Central memory CD8-positive, alpha-beta T cell (primary cell): ENCODE data around the gene NUCKS1.
A peak's percentile ranks its signal among the peaks of the same experiment; 100 is the strongest.

Source experiments
- ATAC-seq: fragments of 150-1000 bp; cut with Tn5 transposase; replicated peaks from 2 replicates; pipeline ENCODE4 v1.10.0; 2022; ENCODE audit warnings: mild to moderate bottlenecking, moderate FRiP score, moderate number of reproducible peaks; ENCODE audit not compliant: poor library complexity, severe bottlenecking; ENCODE audit errors: extremely low read depth
- DNase-seq, 2 donors: peaks; one replicate each; pipeline ENCODE4 v3.0.0; 2021; ENCODE audit warnings: low spot score in 2 of 2
- H3K27ac Mint-ChIP-seq: one replicate; pipeline ENCODE4 v1.8.0; 2022; ENCODE audit warnings: low read depth, mild to moderate bottlenecking, moderate library complexity, mixed read lengths
- H3K27me3 Mint-ChIP-seq: one replicate; pipeline ENCODE4 v1.8.0; 2022; ENCODE audit warnings: mixed read lengths
- H3K36me3 Mint-ChIP-seq: one replicate; pipeline ENCODE4 v1.8.0; 2022; ENCODE audit warnings: mild to moderate bottlenecking, moderate library complexity, mixed read lengths; ENCODE audit not compliant: insufficient read depth
- H3K4me1 Mint-ChIP-seq: one replicate; pipeline ENCODE4 v1.8.0; 2022; ENCODE audit warnings: mixed read lengths
- H3K4me3 Mint-ChIP-seq: one replicate; pipeline ENCODE4 v1.8.0; 2022; ENCODE audit warnings: mild to moderate bottlenecking, moderate library complexity, mixed read lengths
- H3K9me3 Mint-ChIP-seq: one replicate; pipeline ENCODE4 v1.8.0; 2022; ENCODE audit warnings: mixed read lengths

NUCKS1 gene

GRCh38 chr1:205714906-205715246 is 35.1 kb downstream of the NUCKS1 start:
- no peaks in the 10 kb centered on the region for H3K27me3 Mint-ChIP-seq
- no peaks in the 10 kb centered on the region for H3K9me3 Mint-ChIP-seq
- H3K27ac Mint-ChIP-seq, result peak overlapping the region; percentile 18
- DNase-seq (no peak), ATAC-seq (no peak)
- H3K4me1 Mint-ChIP-seq, result peaks cover 14% of the 10 kb centered on the region
- peaks cover 45% of the 10 kb centered on the region for H3K36me3 Mint-ChIP-seq
- H3K4me3 Mint-ChIP-seq, result no peak overlapping the region

GRCh38 chr1:205714190-205714905 is 35.6 kb downstream of the NUCKS1 start:
- no peaks in the 10 kb centered on the region for H3K9me3 Mint-ChIP-seq
- no peaks in the 10 kb centered on the region for H3K27me3 Mint-ChIP-seq
- peak overlapping the region; percentile 18 for H3K27ac Mint-ChIP-seq
- H3K4me3 Mint-ChIP-seq, result no peak overlapping the region
- H3K4me1 Mint-ChIP-seq, result peaks cover 14% of the 10 kb centered on the region
- DNase-seq (no peak), ATAC-seq (no peak)
- H3K36me3 Mint-ChIP-seq, result peaks cover 40% of the 10 kb centered on the region

DNA sequence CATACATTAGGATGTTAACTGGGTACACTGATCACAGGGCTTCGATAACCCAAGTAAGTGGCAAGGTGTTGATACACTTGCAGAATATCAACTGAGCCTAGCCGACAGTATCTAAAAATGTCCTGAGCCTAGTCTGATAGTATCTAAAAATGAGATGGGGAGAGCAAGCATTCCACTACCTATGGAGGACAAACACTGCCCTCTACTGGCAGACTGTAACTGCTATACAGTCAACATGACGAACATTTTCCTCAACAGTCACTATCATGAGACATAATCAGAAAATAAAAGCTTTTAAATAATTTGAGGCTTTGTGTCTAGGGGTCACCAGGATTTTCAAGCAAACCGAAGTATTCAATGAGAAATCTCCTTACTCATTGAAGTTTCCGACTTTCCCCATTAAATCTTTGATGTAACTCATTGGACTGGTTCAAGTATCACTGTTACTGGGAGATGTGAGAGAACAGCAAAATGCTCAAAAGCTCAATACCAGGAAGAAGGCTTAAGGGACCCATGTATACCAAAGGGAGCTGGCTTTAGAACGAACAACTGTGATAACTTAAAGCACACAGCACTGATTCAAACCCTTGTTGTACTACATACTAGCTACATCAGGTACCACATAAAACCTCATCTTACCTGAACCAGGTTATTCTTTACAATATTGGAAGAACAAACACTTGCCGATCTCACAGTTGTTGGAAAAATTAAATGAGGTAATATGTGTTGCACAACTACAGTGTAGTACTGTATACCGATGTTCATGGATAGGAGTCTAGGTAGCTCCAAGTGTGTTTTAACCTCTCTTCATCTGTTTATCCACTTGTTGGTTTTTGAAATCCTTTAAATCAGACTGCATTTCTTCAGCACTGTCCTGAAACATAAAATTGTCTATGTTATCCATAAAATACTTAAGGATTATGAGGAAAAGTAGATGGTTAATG is 38.6 kb downstream of the NUCKS1 start:
- peak; percentile 35 to 41 for DNase-seq
- ATAC-seq, result peak; percentile 89
- Mint-ChIP-seq H3K27ac (peak overlapping the region; percentile 19), H3K9me3 (no peaks in the 10 kb centered on the region), H3K4me3 (no peak overlapping the region), H3K36me3 (peaks cover 18% of the 10 kb centered on the region), H3K4me1 (peaks cover 9% of the 10 kb centered on the region), H3K27me3 (no peaks in the 10 kb centered on the region)

GRCh38 chr1:205710201-205711062 is 39.5 kb downstream of the NUCKS1 start:
- Mint-ChIP-seq H3K27ac (no peak overlapping the region), H3K4me1 (peaks cover 9% of the 10 kb centered on the region), H3K27me3 (no peaks in the 10 kb centered on the region), H3K4me3 (no peak overlapping the region), H3K9me3 (no peaks in the 10 kb centered on the region), H3K36me3 (peaks cover 13% of the 10 kb centered on the region)
- ATAC-seq (no peak), DNase-seq (no peak)

GRCh38 chr1:205709640-205710039 is 40.3 kb downstream of the NUCKS1 start:
- H3K36me3 Mint-ChIP-seq, result peaks cover 9% of the 10 kb centered on the region
- H3K27me3 Mint-ChIP-seq, result no peaks in the 10 kb centered on the region
- H3K27ac Mint-ChIP-seq, result no peak overlapping the region
- no peak for ATAC-seq
- DNase-seq, result no peak
- H3K4me3 Mint-ChIP-seq, result no peak overlapping the region
- no peaks in the 10 kb centered on the region for H3K9me3 Mint-ChIP-seq
- peaks cover 13% of the 10 kb centered on the region for H3K4me1 Mint-ChIP-seq

DNA sequence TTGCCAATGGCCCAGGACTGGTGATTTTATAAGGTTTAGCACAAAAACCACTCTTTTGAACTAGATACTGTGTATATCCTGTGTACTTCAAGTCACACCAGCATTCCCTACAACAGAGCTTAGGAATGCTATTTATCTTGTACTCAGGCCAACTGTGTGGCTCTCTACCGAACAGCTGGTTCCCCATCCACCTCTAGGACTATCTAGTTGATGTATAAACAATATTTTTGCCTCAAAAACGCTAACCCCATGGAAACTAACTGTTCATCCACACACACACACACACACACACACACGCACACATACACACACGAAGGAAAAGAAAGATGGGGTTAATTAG is 41.0 kb downstream of the NUCKS1 start:
- H3K27ac Mint-ChIP-seq, result no peak overlapping the region
- DNase-seq (no peak), ATAC-seq (no peak)
- peaks cover 14% of the 10 kb centered on the region for H3K4me1 Mint-ChIP-seq
- H3K9me3 Mint-ChIP-seq, result no peaks in the 10 kb centered on the region
- no peak overlapping the region for H3K4me3 Mint-ChIP-seq
- peaks cover 9% of the 10 kb centered on the region for H3K36me3 Mint-ChIP-seq
- H3K27me3 Mint-ChIP-seq, result no peaks in the 10 kb centered on the region

DNA sequence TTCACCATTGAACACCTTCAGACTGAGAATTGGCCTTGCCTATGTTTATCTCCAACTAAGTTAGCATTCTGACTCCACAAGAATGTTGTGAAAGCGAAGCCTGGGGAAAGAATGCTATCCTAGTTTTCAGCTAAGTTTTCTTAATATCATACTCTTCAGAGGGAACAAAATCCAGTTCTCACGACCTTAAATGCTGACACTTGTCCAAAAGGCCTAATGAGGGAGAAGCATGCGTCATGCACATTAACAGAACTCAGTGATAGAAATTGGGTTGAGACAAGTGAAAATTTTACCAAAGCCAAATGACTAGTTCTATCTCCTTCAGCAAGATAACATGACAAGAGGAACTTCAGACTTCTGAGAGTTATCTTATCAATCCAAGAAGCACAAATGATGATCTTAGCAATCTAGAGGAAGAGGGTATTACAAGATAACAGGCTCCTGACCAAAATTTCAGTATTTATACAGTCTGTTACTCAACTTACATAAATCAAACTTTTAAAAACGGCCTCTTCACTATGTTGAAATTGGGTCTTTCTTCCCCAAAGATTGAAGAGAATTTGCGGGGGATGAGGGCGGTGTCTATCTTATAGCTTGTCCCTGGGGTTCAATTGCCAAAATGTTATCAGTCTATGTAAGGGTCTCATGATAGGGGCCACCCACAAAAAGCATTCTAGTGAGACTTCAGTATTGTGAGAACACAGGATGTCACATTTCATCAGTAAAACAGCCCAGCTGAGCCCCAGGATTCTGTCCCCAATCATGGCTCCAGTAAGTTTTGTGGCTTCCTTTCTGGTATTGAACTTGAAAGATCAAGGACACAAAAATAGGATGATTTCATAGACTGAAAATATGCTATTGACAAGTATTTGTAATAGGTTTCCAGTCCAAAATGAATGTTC is 43.1 kb downstream of the NUCKS1 start:
- peaks cover 14% of the 10 kb centered on the region for H3K4me1 Mint-ChIP-seq
- DNase-seq (no peak), ATAC-seq (no peak)
- H3K9me3 Mint-ChIP-seq, result no peaks in the 10 kb centered on the region
- no peaks in the 10 kb centered on the region for H3K27me3 Mint-ChIP-seq
- H3K4me3 Mint-ChIP-seq, result no peak overlapping the region
- H3K36me3 Mint-ChIP-seq, result peaks cover 11% of the 10 kb centered on the region
- H3K27ac Mint-ChIP-seq, result no peak overlapping the region

GRCh38 chr1:205704903-205705302 is 45.1 kb downstream of the NUCKS1 start:
- H3K4me1 Mint-ChIP-seq, result peaks cover 5% of the 10 kb centered on the region

DNA sequence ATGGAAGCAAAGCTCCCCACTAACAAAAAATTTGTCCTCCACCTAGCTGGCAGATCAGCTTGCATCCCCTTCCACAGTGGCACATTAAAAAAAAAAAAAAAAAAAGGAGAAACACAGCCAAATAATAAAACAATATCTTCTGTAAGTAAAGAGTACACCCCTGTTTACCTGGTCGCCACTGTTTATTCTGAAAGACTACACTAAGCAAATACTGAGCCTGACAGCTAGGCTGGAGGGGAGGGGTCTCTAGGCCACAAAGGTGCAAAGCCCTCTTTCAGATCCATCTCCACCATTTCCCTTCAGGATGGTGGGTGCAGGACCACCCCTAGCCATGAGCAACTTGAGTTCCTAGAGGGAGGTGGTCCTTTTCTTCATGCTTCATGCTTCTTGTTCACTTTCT is 46.9 kb downstream of the NUCKS1 start:
- peaks cover 10% of the 10 kb centered on the region for H3K36me3 Mint-ChIP-seq
- no peaks in the 10 kb centered on the region for H3K9me3 Mint-ChIP-seq
- H3K4me1 Mint-ChIP-seq, result peaks cover 5% of the 10 kb centered on the region
- no peak for DNase-seq
- H3K4me3 Mint-ChIP-seq, result no peak overlapping the region
- H3K27ac Mint-ChIP-seq, result no peak overlapping the region
- no peak for ATAC-seq
- no peaks in the 10 kb centered on the region for H3K27me3 Mint-ChIP-seq

More at GRCh38 chr1:205704903-205705302, 45.1 kb downstream of the NUCKS1 start:
- H3K4me3 Mint-ChIP-seq, result no peak overlapping the region
- no peaks in the 10 kb centered on the region for H3K27me3 Mint-ChIP-seq
- H3K9me3 Mint-ChIP-seq, result no peaks in the 10 kb centered on the region
- ATAC-seq, result no peak
- no peak for DNase-seq
- peaks cover 11% of the 10 kb centered on the region for H3K36me3 Mint-ChIP-seq
- H3K27ac Mint-ChIP-seq, result no peak overlapping the region

DNA sequence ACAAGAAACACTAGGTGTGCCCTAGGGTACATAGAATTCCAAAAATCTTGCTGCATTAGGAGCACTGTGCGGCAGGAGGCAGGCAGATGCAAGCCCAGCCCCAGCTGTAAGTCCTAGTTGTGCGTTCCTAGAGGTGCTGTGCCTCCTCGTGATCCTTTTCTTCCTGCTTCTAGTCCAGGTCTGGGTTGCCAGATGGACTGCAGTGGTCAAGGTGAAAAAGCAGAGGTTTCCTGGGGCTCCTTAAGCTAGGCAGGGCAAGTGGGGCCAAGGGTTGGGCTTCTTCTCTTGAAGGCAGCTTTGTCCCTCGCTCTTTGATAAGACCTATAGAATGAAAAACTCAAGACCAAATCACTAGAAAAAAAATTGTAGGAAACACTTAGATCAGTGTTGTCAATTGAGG is 48.1 kb downstream of the NUCKS1 start:
- Mint-ChIP-seq H3K27ac (no peak overlapping the region), H3K4me3 (no peak overlapping the region), H3K27me3 (peaks cover 8% of the 10 kb centered on the region), H3K4me1 (peaks cover 5% of the 10 kb centered on the region), H3K9me3 (no peaks in the 10 kb centered on the region), H3K36me3 (peaks cover 9% of the 10 kb centered on the region)
- no peak for ATAC-seq
- DNase-seq, result peak in 1 of 2 donors; percentile 2

GRCh38 chr1:205701420-205701819 is 48.6 kb downstream of the NUCKS1 start:
- Mint-ChIP-seq H3K27me3 (peaks cover 12% of the 10 kb centered on the region), H3K4me3 (no peak overlapping the region), H3K27ac (no peak overlapping the region), H3K9me3 (no peaks in the 10 kb centered on the region), H3K36me3 (peaks cover 5% of the 10 kb centered on the region), H3K4me1 (peaks cover 5% of the 10 kb centered on the region)
- ATAC-seq (no peak), DNase-seq (peak in 1 of 2 donors; percentile 11)
